Measurements from ENCODE around the gene AADACL4.

Gene AADACL4

DNA sequence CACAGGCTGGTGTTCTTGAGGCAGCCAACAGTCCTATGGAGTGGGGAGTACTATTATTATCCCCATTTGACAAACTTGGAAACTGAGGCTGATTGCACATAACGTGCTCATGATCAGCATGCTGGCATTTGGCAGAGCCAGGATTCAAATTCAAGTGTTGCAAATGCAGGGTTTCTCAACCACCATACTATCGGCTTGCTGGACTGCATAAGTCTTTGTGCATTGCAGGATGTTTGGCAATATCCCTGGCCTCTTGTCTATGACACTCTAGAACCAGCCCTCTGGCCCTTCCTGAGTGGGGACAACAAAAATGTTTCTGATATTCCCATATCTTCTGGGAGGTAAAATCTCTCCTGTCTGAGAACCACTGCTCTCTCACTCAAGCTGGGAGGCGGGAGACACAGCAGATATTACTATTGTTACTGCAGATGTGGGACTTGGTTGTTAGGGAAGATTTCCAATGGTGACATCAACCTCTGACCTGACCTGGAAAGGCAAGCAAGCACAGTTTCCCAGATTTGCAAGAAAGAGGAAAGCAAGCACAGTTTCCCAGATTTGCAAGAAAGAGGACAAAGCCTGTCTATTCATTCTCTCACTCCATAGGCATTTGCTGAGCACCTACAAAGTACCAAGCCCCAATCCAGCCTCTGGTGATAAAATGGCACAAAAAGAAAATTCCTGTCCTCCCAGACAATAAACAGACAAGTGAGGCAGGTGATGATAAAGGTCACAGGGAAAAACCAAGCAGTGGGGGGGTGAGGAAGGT is 71.0 kb downstream of the AADACL4 start:
- no peak for DNase-seq

DNA sequence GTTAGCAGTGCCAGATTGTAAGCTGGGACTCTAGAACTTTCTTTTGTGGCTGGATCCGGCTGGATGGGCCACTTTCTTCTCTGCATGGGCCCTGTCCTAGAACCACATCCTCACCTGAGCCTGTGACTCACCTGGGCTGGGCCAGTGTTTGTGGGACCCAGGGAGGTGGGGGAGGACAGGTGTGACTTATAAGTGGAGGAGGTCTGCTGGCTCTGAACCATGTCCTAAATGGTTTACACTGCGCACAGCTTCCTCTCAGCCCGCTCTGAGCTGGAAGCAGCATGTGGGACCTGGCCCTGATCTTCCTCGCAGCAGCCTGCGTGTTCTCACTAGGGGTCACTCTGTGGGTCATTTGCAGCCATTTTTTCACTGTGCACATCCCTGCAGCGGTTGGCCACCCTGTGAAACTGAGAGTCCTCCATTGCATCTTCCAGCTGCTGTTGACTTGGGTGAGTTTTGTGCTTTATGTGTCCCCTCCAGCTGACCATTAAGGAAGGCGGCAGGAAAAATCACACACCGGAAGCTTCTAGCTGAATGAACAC is 72.1 kb downstream of the AADACL4 start, which contains the start of gene AADACL3:
Gene AADACL3, plus strand, starts transcription at position 215 of the 542 bp plus-strand sequence. Its CDS starts 67 bp downstream, at position 282.
- DNase-seq, result no peak
